Testis (tissue), 3 donors: ENCODE results near the gene ZMIZ1. TPM values are rescaled to one million over a fixed set of nuclear protein-coding genes. Genes with fewer than 3 reads are reported as not detected.

Experiments
- DNase-seq: peaks from one replicate; pipeline ENCODE4 v3.0.0-alpha.2; 2019
- H3K27ac ChIP-seq, 2 donors: fragments of 200-600 bp; sonication (generic); one replicate each; pipeline ENCODE4 v1.5.1; 2019
- H3K27me3 ChIP-seq: fragments of 200-600 bp; sonication (generic); one replicate; pipeline ENCODE4 v1.5.1; 2019
- H3K36me3 ChIP-seq: fragments of 200-600 bp; sonication (generic); one replicate; pipeline ENCODE4 v1.5.1; 2017; ENCODE audit warnings: low read depth; ENCODE audit errors: missing control alignments
- H3K4me1 ChIP-seq: fragments of 200-600 bp; sonication (generic); one replicate; pipeline ENCODE4 v1.5.1; 2019
- H3K4me3 ChIP-seq, 2 donors: fragments of 200-600 bp; sonication (generic); one replicate each; pipeline ENCODE4 v1.5.1; 2017 to 2019
- H3K9me3 ChIP-seq: fragments of 200-600 bp; sonication (generic); one replicate; pipeline ENCODE4 v1.5.1; 2017
- CTCF ChIP-seq, 3 experiments: fragments of 450-650 bp in 2 of 3; fragments of 200-600 bp in 1 of 3; sonication (generic) in 1 of 3; IDR thresholded peaks; one replicate each; pipeline ENCODE4 v1.5.1; 2016 to 2019; ENCODE audit warnings: antibody characterized with exemption in 3 of 3, mild to moderate bottlenecking in 2 of 3, moderate library complexity in 1 of 3
- POLR2A ChIP-seq: fragments of 450-650 bp; IDR thresholded peaks from one replicate; pipeline ENCODE4 v1.6.1; 2017; ENCODE audit warnings: antibody characterized with exemption, mild to moderate bottlenecking, moderate library complexity
- WGBS, 2 donors: methylation state at CpG; one replicate each; pipeline ENCODE4 v1.1.5; 2018; 5-methylcytosine and 5-hydroxymethylcytosine counted together
- intact Hi-C: fragments of 100-400 bp; cut with DNase I; formaldehyde crosslinking; loops from one replicate; pipeline ENCODE4 v1.15.1; 2023; ENCODE audit warnings: low total_unique reads
- polyA plus RNA-seq: library from polyadenylated mRNA; stranded (reverse); fragments of 350-450 nt; fragmentation: Illumina TruSeq; extraction: RNeasy Lipid Tissue Mini Kit (QIAGEN cat#74804); gene quantifications from one replicate; pipeline ENCODE4 v1.2.3, GENCODE V29; 2014; ENCODE audit warnings: low read depth, low replicate concordance; ENCODE audit not compliant: insufficient read depth
- total RNA-seq, 2 donors: library from RNA; depleted of rRNA; stranded (reverse); fragments of >200 nt; gene quantifications; one replicate each; pipeline ENCODE4 v1.2.3, GENCODE V29; 2016

The ZMIZ1 gene
- total and polyA plus RNA-seq, 3 donors from 2014 or later = 15.2 to 22.0 (median 18.8) TPM

- Histone ChIP-seq H3K36me3 (no peaks in the 10 kb centered on the region), H3K9me3 (no peaks in the 10 kb centered on the region), H3K27me3 (no peaks in the 10 kb centered on the region), H3K27ac (no peak overlapping the region), H3K4me3 (no peak overlapping the region), H3K4me1 (peaks cover 5% of the 10 kb centered on the region)
- WGBS, 2 donors = 82 to 96% methylated on average over 6 of the region's 6 CpGs
- intact Hi-C loops = no loop called here
- no peak for TF ChIP-seq POLR2A
- no peak for TF ChIP-seq CTCF (IDR thresholded peaks at IDR 0.05)
- no peak for DNase-seq
These were observed 44.5 kb upstream of the ZMIZ1 start for GRCh38 chr10:79024296-79024695.

DNA sequence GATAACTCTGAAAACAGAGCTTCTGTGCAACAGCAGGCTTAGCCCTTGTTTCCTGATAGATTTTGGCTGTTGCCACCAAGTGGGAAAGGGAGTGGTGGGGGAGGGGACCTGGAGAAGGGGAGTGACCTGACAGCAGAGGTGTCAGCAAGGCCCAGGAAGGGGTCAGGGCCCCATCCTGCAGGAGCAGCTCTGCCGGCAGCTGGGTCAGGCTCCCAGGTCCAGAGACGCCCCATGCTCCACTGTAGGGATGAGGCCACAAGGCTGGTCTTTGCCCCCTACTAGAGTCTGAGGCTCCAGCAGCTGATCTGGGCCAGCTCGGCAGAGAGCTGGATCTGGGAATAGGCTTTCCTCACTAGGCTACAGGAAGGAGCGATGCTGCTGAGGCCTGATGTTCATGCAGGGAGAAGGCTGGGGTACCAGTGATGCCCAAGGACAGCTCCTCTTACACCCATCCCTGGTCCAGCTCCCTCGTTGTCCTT is 44.0 kb upstream of the ZMIZ1 start:
- 78 to 80% methylated on average over 2 to 5 of the region's 5 CpGs for WGBS, 2 donors
- DNase-seq = no peak
- Histone ChIP-seq H3K27ac (no peak overlapping the region), H3K27me3 (no peaks in the 10 kb centered on the region), H3K9me3 (no peaks in the 10 kb centered on the region), H3K4me3 (no peak overlapping the region), H3K4me1 (peaks cover 5% of the 10 kb centered on the region), H3K36me3 (no peaks in the 10 kb centered on the region)
- no peak for TF ChIP-seq POLR2A
- TF ChIP-seq CTCF (IDR thresholded peaks at IDR 0.05) = no peak
- intact Hi-C loops = no loop called here

- Histone ChIP-seq H3K27ac (no peak overlapping the region), H3K27me3 (no peaks in the 10 kb centered on the region), H3K9me3 (no peaks in the 10 kb centered on the region), H3K36me3 (no peaks in the 10 kb centered on the region), H3K4me1 (peaks cover 5% of the 10 kb centered on the region), H3K4me3 (no peak overlapping the region)
- intact Hi-C loops = no loop called here
- WGBS, 2 donors = 71 to 81% methylated on average over 16 to 20 of the region's 22 CpGs
- TF ChIP-seq CTCF (IDR thresholded peaks at IDR 0.05) (no peak), POLR2A (no peak)
- DNase-seq = no peak
These were observed 43.5 kb upstream of the ZMIZ1 start for GRCh38 chr10:79025199-79025832.

- intact Hi-C loops = no loop called here
- WGBS, 2 donors = 87% methylated on average over 11 of the region's 11 CpGs
- Histone ChIP-seq H3K36me3 (no peaks in the 10 kb centered on the region), H3K27ac (no peak overlapping the region), H3K27me3 (no peaks in the 10 kb centered on the region), H3K4me1 (peaks cover 5% of the 10 kb centered on the region), H3K4me3 (no peak overlapping the region), H3K9me3 (no peaks in the 10 kb centered on the region)
- DNase-seq = no peak
- no peak for TF ChIP-seq POLR2A
- TF ChIP-seq CTCF (IDR thresholded peaks at IDR 0.05) = no peak
These were observed 42.4 kb upstream of the ZMIZ1 start for GRCh38 chr10:79026341-79026761.

GRCh38 chr10:79026806-79027146 is 42.0 kb upstream of the ZMIZ1 start:
- no peak for DNase-seq
- TF ChIP-seq CTCF (IDR thresholded peaks at IDR 0.05) = no peak
- no peak for TF ChIP-seq POLR2A
- intact Hi-C loops = no loop called here
- WGBS, 2 donors = 100% methylated on average over 3 of the region's 3 CpGs
- H3K4me3 ChIP-seq = no peak overlapping the region
- no peak overlapping the region for H3K27ac ChIP-seq
- peaks cover 5% of the 10 kb centered on the region for H3K4me1 ChIP-seq
- H3K27me3 ChIP-seq = no peaks in the 10 kb centered on the region
- H3K9me3 ChIP-seq = no peaks in the 10 kb centered on the region
- H3K36me3 ChIP-seq = no peaks in the 10 kb centered on the region
